Suppressor macrophage treated with lipopolysaccharide for 1 hour (primary cell): Measurements from ENCODE around the gene CD82.
A peak's percentile ranks its signal among the peaks of the same experiment; 100 is the strongest.

Source experiments
- DNase-seq, 3 donors: peaks; one replicate each; pipeline ENCODE4 v3.0.0-alpha.2; 2020 to 2022

CD82 gene

DNA sequence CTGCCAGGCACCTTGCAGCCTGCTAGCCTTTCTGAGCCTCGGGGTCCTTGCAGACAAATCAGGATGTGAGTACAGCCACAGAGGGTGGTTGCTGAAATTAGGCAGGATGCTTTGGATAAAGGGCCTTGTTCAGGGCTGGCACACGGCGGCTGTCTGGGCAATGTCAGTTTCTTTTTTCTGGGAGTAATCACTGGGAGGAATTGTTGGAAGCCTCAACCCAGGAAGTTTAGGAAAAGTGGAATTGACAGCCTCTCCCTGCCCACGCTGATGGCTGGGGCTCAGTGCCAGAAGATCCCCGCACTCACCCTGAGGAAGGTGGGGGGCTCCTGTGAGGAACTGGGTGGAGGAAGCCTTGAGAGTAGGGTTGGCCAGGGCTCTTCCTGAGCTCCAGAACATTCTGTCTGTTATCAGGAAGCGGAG lies 37.4 kb downstream of the CD82 start:
- no peak for DNase-seq

DNA sequence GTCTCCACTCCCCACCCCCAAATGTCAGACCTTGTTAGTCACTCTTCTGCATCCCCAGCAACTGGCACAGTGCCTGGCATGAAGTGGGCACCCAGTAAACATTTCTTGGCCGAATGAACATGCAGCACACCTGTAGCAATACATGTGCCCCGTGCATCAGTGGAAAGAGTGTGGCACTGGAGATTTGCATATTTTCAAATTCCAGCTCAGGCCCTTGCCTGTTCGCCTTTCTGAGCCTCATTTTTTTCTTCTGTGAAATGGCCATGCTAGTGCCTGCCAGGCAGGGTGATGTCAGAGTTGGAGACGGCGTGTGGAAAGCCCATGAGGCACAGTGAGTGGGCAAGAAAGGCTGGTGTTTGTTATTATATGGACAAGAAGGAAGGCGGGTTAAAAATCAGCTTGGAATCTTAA lies 38.7 kb downstream of the CD82 start:
- peak in 2 of 3 donors; percentile 44 to 49 for DNase-seq

DNA sequence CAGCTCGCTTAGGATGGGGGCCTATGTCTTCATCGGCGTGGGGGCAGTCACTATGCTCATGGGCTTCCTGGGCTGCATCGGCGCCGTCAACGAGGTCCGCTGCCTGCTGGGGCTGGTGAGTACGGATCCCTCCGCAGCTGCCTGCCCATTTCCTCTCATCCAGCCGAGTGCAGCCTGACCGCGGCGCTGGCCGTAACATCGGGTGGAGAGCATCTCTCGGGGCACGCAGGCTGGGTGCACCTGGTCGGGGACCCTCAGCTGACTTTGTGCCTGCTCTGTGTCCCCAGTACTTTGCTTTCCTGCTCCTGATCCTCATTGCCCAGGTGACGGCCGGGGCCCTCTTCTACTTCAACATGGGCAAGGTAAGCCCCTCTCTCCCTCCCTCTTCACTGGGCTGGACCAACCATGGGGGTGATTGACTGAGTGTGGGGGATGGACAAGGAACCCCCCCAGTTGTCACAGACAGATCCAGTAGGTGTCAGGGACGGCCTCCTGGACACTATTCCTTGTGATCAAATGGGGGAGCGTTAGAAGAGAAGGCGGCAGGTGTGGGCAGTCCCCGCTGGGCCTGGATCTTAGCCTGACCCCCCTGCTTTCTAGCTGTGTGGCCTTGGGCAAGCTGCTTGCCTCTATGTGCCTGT lies 39.7 kb downstream of the CD82 start:
- DNase-seq: no peak

DNA sequence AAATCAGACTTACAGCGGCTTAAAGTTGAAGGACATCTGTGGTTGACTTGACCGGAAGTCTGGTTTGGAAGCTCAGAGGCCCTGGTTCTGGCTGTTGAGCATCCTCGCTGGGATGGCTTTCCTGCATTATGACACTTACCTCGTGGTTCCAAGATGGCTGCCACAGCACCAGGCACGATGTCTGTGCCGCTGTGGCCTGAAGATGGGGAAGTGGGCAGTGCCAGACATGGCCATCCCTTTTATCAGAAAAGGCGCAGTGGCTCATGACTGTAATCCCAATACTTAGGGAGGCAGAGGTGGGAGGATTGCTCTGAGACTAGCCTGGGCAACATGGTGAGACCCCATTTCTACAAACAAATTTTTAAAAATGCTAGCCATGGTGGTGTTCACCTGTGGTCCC lies 40.5 kb downstream of the CD82 start:
- DNase-seq: no peak

DNA sequence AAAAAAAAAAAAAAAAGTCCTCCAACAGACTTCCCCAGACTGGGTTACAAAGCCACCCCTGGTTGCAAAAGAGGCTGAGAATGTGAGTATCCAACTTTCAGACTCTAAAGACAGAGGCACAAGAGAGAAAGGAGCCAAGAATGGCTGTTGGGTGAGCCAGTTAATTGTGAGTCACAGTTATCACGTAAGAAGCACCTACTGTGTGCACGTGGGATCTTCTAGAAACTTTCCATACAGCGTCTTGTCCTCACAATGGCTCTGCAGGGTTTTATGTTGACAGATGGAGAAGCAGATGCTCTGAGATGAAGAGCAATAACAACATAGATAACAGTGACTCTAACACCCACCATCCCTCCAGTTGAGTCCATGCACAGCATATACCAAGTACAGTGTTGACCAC lies 41.0 kb downstream of the CD82 start:
- no peak for DNase-seq

DNA sequence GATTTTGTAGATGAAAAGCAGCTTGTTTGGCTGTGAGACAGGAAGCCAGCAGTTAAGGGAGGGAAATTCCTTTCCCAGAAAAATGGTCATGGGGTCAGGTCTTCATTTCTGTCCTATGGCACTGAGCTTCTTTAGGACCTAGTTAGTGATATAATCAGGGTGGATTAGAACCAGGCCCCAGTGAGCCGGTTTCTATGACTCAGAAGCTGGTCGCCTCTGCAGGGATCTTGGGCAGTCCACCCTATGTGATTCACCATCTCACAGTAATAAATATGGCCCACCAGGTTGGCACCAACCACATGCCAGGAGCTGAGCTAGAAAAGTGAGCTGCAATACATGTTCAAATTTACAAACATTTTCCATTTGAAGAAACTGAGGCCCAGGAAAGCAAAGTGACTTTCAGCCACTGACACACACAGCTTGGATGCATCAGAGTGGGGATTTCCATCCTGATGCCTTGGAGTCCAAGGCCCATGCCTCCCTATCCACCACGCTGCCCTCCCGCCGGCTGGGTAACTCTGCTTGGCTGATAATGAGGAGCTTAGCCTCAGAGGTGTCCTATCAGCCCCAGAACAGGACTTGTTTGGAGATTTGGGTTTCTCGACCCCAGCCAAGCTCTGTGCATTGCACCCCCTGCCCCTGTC lies 42.0 kb downstream of the CD82 start:
- peak; percentile 63 to 79 (median 66) for DNase-seq

DNA sequence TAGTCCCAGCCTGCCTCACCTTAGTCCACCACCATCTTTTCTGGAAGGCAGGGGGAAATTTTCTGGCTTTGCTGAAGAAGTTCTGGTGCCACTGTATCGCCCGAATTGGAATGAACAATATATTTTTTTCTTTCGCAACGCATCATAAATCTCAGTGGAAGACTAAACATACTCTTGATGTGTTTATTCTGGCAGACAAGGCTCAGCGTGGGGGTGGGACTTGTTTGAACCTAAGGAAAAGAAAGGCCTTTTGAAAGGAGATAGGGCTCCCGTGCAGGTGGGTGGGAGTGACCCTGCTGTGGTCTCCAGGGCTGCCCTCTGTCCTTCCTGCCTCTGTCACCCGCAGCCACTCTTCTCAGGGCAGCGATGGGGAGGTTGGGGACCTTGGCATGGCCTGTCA lies 42.5 kb downstream of the CD82 start:
- DNase-seq: no peak

DNA sequence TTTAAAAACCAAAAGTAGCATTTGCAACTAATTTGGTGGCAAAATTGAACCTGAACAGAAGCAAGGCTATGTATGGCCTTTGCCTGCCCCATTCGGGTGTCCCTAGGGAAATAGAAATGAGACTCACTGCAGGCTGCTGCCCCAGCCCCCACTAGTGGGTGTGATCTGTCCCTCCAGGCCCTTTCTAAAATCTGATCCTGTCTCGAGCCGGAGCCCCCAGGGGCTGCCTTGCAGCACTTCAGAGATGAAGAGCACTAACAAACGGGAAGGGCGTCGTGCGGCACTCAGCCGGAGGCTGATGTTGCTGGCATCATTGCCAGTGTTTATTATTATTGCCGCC lies 43.2 kb downstream of the CD82 start:
- no peak for DNase-seq

DNA sequence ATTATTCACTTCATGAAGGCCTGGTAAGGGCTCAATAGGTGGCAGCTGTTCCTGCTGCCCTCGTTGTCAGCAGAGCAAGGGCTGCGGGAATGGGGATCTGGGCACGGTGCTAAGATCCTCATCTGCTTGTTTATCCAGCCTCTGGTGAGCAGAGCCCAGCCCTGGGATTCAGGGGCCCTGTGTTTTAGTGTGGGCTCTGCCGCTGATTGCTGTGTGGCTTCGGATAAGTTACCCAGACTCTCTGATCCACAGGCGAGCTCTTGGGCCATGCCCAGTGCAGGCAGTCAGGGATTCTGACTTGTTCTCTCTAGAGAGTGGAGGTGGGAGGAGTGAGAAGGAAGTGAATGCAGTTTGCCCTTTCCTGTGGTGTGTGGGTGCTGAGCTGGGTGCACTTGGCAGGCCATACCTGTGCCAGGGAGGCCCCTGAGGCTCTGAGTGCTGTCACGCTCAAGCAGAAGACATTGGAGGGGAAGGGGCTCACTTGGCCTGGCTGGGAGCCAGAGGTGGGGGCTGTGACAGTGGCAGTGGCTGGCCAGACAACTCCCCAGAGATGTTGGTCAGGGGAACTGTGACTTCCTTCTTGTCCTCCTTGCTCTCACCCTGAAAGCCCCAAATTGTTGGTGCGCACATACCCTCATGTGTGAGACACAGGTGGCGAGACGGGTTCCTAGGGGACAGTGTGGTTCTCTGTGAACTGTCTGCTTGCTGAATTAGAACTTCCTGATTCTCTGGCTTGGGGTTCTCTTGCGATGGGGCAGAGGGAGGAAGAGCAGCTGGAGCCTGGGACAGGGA lies 43.7 kb downstream of the CD82 start:
- DNase-seq: peak in 2 of 3 donors; percentile 35 to 45

DNA sequence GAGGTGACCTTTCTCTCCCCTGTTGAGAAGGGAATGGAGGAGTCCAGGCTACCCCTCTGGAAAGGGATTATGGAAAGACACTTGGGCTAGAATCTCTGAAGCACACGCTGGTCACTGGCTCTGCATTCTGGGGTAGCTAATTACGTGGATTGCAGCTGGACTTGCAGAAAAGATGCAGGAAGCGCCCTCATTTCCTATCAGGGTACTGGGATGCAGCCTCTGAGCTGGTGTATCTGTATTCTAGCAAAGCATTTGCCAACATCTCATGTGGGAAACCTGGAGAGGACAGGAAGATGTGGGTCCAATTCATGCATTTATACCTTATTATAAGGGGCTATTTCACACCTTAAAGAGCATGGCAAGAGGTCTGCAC lies 44.3 kb downstream of the CD82 start:
- no peak for DNase-seq

DNA sequence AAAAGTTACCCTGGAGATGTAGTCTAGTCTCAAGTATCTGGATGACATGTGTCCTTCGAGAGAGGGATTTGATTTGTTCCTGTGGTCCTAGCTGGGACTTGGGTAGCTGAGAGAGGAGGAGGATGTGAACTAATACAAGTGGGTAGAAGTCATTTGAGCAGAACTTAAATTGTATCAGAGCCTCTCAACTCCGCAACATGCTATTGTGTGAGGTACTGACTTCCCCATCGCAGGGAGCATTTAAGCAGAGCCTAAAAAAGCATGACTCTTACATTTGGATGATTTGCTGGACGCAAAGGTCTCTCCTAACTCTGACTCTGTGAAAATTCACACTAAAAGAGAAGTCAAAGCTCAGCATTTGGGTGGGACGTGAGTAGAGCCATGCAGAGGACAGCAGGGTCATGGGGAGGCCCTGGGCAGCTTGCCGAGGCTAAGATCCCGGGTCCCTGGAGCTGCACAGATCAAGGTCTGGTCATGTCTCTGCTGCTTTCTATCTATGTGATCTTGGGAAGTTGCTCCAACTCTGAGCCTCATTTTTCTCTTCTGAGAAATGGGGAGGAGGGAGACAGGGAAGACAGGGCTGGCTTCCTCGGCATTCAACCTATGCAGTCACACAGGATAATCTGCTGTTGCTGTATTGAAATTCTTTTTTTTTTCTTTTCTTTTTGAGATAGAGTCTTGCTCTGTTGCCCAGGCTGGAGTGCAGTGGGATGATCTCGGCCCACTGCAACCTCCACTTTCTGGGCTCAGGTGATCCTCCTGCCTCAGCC lies 44.9 kb downstream of the CD82 start:
- no peak for DNase-seq

DNA sequence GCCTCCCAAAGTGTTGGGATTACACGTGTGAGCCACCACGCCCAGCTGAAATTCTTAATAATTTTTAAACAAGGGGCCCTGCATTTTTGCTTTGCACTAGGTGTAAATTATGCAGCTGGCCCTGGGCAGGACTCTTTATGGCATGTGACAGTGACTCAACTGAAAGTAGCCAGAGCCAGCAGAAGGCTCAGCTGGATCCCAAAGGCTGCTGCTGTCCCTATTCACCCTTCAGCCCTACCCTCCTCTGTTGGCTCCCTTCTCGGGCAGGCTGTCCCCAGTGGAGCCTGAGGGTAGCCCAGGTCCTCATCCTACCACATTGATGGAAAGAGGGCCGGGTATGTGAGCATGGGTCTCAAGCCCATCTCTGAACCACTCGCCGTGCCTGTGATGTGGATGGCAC lies 45.6 kb downstream of the CD82 start:
- DNase-seq: peak in 1 of 3 donors; percentile 33

DNA sequence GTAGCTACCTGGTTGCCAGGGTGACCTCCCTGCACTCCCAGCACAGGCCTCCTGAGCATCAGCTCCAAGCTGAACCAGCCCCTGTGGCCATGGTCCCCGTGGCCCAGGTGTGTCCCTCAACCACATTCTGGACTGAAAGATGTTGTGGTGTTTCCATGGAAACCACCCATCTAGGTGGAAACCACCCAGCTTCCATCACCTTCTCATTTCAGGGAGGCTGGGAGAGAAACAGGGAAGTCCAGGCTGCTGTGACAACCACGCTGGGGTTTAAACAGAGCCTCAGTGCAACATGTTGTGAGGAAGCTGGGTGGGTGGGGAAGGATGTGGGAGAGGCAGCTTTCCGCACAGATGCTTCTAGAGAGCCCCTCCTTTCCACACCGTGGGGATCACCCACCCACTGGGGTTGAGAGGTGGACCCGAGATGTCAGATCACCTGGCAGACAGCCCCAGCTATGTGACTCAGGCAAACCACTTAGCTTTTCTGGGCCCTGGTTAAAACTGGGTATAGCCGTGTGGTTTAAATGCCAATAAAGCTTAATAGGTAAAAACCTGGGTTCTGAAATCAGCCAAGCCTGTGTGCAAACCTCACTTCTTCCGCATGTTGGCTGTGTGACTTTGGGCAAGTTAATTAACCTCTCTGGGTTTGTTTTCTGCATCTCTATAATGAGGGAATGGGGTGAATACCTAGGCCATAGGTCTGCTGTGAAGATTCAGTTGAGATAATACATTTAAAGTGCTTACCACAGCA lies 46.4 kb downstream of the CD82 start:
- DNase-seq: peak; percentile 79 to 85 (median 79)

DNA sequence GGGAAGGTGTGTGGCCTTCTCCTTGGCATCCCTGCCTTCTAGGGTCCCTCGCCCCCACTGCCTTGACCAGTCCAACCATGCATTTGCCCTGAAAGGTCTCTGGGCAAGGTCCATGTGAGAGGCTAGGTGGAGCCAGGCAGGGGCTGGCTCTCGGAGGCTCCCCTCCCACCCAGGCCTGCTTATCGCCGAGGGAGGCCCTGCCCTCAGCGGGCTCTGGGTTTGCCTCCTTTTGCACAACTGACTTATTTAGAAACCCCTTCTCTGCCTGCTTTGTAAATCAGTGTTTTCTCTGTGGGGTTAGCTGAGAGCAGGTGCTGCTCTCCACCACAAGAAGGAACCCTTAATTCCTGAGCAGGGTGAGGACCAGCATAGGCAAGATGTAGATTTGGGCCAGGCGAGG lies 47.7 kb downstream of the CD82 start:
- DNase-seq: no peak

DNA sequence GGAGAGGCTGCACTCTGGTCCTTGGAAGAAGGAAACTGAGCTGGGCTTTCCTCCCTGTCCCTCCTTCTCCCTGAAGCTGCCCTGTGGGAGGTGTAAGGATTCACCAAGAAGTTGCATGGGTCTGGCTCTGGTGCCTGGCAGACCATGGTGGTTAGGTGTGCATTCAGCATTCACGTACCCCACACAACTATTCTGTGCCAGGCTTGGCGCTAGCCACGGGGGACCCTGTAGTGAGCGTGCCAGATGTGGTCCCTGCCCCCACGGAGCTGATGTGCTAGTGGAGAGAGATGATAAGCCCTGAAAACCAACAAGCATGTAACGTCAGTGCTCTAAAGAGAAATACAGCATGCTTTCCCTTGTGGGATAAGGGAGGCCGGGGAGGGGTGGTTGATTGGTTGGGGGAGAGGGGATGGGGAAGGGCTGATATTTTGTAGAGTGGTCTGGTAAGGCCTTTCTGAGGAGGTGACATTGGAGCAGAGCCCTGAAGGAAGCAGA lies 48.9 kb downstream of the CD82 start:
- no peak for DNase-seq

DNA sequence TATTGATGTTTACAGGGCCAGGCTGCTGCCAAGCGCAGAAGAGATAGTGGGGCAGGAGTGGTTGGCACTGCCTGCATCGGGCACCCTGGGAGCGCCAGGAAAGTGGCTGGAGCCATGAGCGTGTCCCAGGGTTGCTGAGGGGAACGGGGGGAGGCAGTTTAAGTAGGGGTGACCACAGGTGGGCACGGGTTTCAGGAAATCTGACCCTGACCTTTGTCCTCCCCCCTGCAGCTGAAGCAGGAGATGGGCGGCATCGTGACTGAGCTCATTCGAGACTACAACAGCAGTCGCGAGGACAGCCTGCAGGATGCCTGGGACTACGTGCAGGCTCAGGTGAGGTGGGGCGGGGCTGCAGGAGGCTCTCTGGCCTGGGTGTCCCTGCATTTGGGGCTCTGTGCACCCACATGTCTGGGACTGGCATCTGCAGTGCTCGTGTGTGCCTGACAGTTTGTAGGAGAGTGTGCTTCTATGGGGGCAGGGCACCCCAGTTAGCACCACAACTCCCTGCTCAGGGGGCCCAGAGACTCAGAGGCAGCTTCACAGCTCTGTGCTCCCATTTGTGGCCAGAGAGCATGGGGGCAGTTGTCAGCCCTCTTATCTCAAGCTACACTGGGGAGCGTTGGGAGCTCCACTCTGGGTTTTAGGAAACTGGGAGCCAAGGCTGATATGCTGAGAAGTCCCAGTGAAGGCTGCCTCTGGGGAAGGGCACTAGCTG lies 49.7 kb downstream of the CD82 start:
- DNase-seq: no peak

DNA sequence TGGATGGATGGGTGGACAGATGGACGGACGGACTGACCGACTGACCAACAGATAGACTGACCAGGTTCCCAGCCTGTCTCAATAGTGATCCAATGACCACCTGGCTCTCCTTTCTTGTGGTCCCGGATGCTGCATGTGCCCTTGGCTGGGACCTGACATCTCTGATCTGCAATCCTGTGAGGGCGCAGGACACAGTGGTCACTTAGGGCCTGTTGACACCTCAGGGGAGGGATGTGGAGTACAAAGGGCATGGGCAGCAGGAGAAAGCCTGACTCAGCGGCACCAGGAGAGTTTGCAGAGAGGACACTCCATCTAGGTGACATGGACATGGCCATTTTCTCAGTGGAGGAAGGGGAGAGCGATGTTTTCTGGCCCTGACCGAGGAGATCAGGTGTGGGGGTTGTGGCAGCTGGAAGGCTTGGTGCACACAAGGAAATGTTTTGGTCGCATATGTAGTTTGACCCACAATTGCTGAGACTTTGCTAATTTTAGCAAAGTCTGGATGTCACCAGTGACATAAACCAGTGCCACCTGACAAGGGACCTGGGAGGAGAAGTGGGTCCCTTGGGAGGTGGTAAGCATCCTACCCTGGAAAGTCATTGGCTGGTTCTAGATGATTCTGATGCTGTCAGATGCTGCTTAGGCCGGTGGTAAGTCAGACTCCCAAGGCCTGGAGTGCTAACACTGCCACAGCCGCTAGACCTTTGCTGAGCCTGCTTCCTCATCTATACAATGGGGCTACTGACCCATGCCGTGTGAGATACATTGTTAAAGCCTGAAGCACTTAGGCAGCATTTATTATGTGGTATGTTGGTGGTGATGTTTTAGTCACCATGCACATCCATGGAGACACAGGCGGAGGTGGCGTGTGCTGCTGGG lies 50.7 kb downstream of the CD82 start:
- no peak for DNase-seq

DNA sequence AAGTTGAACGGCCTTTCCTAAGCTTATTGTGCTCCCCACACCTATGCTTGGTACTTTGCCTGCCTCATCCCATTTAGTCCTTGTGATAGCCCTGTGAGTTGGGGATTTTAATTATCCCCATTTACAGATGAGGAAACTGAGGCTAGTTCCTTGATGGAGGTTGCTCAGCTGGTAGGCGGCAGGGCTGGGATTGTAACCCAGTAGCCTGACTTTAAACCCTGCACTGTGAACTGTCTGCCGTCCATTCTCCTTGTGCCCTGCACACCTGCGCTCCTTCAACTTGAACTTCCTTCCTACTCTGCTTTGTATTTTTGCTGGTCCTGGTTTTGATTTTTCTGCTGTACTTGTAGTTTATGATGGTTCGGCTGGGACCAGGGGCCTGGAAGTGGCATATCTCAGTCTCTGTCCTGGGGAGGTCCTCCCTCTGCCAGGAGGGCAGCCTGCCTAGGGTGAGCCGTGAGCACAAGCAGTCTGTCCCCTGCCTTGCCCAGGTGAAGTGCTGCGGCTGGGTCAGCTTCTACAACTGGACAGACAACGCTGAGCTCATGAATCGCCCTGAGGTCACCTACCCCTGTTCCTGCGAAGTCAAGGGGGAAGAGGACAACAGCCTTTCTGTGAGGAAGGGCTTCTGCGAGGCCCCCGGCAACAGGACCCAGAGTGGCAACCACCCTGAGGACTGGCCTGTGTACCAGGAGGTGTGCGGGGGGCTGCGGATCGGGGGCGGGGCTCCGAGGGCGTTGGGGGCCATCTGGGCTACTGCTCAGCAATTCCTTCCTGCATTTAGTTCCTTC lies 52.4 kb downstream of the CD82 start:
- peak in 1 of 3 donors; percentile 0 for DNase-seq

DNA sequence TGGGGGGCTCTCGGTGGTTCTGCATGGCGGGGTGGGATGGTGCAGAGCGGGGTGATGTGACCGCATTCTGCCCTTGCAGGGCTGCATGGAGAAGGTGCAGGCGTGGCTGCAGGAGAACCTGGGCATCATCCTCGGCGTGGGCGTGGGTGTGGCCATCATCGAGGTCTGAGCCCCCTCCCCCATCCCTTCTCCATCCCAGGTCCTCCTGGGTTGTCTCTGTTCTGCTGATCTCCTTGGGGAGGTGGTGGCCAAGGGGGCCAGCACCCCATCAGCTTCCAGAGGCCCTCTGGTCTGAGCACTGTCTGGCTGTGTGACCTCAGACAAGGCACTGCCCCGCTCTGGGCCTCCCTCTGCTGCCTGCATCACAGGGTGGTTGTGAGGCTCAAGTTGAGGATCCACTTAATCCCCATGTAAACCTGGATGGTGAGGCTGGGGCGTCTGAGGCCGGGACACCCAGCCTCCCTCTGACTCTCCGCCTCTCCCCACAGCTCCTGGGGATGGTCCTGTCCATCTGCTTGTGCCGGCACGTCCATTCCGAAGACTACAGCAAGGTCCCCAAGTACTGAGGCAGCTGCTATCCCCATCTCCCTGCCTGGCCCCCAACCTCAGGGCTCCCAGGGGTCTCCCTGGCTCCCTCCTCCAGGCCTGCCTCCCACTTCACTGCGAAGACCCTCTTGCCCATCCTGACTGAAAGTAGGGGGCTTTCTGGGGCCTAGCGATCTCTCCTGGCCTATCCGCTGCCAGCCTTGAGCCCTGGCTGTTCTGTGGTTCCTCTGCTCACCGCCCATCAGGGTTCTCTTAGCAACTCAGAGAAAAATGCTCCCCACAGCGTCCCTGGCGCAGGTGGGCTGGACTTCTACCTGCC lies 53.3 kb downstream of the CD82 start:
- peak in 1 of 3 donors; percentile 0 for DNase-seq
